Ovary (tissue), 9 donors: ENCODE results near the gene SLC39A11. TPM values are rescaled to one million over a fixed set of nuclear protein-coding genes. Genes with fewer than 3 reads are reported as not detected.

ENCODE experiments used
- DNase-seq, 5 donors: peaks; one replicate each; pipeline ENCODE4 v3.0.0-alpha.2; 2019 to 2020
- H3K27ac ChIP-seq, 2 donors: fragments of 200-600 bp; one replicate each; pipeline versions ENCODE4 v1.5.1 to v1.8.0; 2019 to 2022
- H3K27me3 ChIP-seq: fragments of 200-600 bp; one replicate; pipeline ENCODE4 v1.8.0; 2022
- H3K36me3 ChIP-seq: fragments of 200-600 bp; sonication (generic); one replicate; pipeline ENCODE4 v1.5.1; 2019
- H3K4me1 ChIP-seq: one replicate; pipeline ENCODE4 v1.8.1; 2013; ENCODE audit warnings: mild to moderate bottlenecking, moderate library complexity; ENCODE audit not compliant: insufficient read depth
- H3K4me3 ChIP-seq: fragments of 200-600 bp; sonication (generic); one replicate; pipeline ENCODE4 v1.5.1; 2017
- H3K9me3 ChIP-seq, 2 donors: fragments of 200-600 bp in 1 of 2; sonication (generic) in 1 of 2; one replicate each; pipeline versions ENCODE4 v1.5.1 to v1.8.1; 2013 to 2019; ENCODE audit warnings: mild to moderate bottlenecking in 1 of 2, moderate library complexity in 1 of 2
- EP300 ChIP-seq: sonication (generic); formaldehyde crosslinking; IDR thresholded peaks from one replicate; pipeline ENCODE4 v1.6.1; 2017; ENCODE audit warnings: antibody characterized with exemption
- POLR2A ChIP-seq: fragments of 450-650 bp; IDR thresholded peaks from one replicate; pipeline ENCODE4 v1.6.1; 2017; ENCODE audit warnings: antibody characterized with exemption, mild to moderate bottlenecking, moderate library complexity
- WGBS, 3 donors: extraction: QIAGEN DNeasy Blood & Tissue Kit in 1 of 3; methylation state at CpG; one replicate each; pipeline versions ENCODE4 v1.1.5 to v1.1.7; 2013 to 2017; 5-methylcytosine and 5-hydroxymethylcytosine counted together
- intact Hi-C, 4 donors: fragments of 100-400 bp; cut with DNase I; formaldehyde crosslinking; loops; one replicate each; pipeline versions ENCODE4 v1.11.0 to v1.15.1; 2022 to 2023
- polyA plus RNA-seq, 2 donors: library from polyadenylated mRNA; stranded (reverse); fragments of 200-250 nt in 1 of 2; fragments of 350-450 nt in 1 of 2; fragmentation: Illumina TruSeq in 1 of 2; extraction: RNeasy Lipid Tissue Mini Kit (QIAGEN cat#74804) in 1 of 2; gene quantifications; one replicate each; pipeline ENCODE4 v1.2.3, GENCODE V29; 2013 to 2014
- total RNA-seq, 7 donors: library from RNA; depleted of rRNA in 2 of 7; stranded (reverse); fragments of >200 nt in 2 of 7; fragmentation: NEBNext Ultra II Directional in 3 of 7; extraction: Animal tissue kit (Norgen Biotek cat#: 25700) in 3 of 7; gene quantifications; one replicate each; pipeline versions ENCODE4 v1.1.0 to v1.2.4, GENCODE V29; 2016 to 2023
- TF ChIP-seq, protein P1 (sequence below), 3 donors: fragments of 450-650 bp in 2 of 3; fragments of 200-600 bp in 1 of 3; IDR thresholded peaks; one replicate each; pipeline versions ENCODE4 v1.5.1 to v1.8.0; 2016 to 2022; ENCODE audit warnings: antibody characterized with exemption in 3 of 3, mild to moderate bottlenecking in 1 of 3
- donor health status: DM: no; HTN: no; CAD: no; lungs with moderate emphysema.
- donor health status: DM: no; HTN: no; CAD: no.
- donor health status: Bipolar disorder and iron deficiency.
- donor health status: DM: yes; HTN: yes; CAD: no.
- donor health status: DM: no; HTN: no; CAD: no.
- donor health status: DM: yes; HTN: yes; CAD: no.

Gene SLC39A11
- total and polyA plus RNA-seq, 9 donors, result 4.0 to 21.2 (median 10.1) TPM

DNA sequence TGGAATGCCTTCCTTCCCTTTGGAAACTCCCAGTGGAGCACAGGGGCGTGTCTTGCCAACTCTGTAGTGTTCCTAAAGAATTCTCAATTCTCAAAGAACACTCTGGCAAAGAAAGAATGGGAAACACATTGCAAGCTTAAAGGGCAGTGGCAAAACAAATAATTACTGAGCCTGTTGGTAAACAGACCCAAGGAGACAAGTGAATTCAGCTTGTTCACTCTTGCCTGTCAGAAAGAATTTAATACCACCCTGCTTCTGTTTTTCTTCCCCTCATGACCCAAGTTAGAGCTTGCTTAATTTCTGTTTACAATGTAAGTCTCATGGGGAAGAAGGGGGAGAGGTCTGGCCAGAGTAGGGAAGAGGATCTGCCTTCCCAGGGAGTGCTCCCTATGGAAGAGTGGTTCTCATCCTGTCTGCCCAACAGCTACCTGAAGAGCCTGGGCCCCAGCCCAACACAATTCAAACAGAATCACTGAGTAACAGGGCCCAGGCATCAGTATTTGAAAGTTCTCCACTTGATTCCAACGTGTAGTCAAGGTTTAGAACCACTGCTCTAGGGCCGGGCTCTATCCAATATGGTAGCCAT lies 386.0 kb downstream of the SLC39A11 start:
- Histone ChIP-seq H3K9me3 (no peaks in the 10 kb centered on the region), H3K4me3 (no peak overlapping the region), H3K27me3 (no peaks in the 10 kb centered on the region), H3K4me1 (no peaks in the 10 kb centered on the region), H3K36me3 (no peaks in the 10 kb centered on the region), H3K27ac (no peak overlapping the region)
- intact Hi-C loops, result no loop called here
- DNase-seq, result no peak
- WGBS, 3 donors, result 76 to 82% (median 79%) methylated on average over 3 of the region's 3 CpGs
- TF ChIP-seq EP300, result no peak
- TF ChIP-seq POLR2A, result no peak
- TF ChIP-seq, protein P1, sequence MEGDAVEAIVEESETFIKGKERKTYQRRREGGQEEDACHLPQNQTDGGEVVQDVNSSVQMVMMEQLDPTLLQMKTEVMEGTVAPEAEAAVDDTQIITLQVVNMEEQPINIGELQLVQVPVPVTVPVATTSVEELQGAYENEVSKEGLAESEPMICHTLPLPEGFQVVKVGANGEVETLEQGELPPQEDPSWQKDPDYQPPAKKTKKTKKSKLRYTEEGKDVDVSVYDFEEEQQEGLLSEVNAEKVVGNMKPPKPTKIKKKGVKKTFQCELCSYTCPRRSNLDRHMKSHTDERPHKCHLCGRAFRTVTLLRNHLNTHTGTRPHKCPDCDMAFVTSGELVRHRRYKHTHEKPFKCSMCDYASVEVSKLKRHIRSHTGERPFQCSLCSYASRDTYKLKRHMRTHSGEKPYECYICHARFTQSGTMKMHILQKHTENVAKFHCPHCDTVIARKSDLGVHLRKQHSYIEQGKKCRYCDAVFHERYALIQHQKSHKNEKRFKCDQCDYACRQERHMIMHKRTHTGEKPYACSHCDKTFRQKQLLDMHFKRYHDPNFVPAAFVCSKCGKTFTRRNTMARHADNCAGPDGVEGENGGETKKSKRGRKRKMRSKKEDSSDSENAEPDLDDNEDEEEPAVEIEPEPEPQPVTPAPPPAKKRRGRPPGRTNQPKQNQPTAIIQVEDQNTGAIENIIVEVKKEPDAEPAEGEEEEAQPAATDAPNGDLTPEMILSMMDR (IDR thresholded peaks at IDR 0.05), result no peak

- Histone ChIP-seq H3K27me3 (no peaks in the 10 kb centered on the region), H3K9me3 (no peaks in the 10 kb centered on the region), H3K4me1 (no peaks in the 10 kb centered on the region), H3K4me3 (no peak overlapping the region), H3K36me3 (no peaks in the 10 kb centered on the region), H3K27ac (no peak overlapping the region)
- WGBS, 3 donors, result 80 to 83% (median 82%) methylated on average over 5 of the region's 5 CpGs
- intact Hi-C loops, result no loop called here
- TF ChIP-seq EP300 (no peak), POLR2A (no peak)
- TF ChIP-seq, protein P1 (IDR thresholded peaks at IDR 0.05), result no peak
- no peak for DNase-seq
Observed at GRCh38 chr17:72705905-72706395, 386.5 kb downstream of the SLC39A11 start.

DNA sequence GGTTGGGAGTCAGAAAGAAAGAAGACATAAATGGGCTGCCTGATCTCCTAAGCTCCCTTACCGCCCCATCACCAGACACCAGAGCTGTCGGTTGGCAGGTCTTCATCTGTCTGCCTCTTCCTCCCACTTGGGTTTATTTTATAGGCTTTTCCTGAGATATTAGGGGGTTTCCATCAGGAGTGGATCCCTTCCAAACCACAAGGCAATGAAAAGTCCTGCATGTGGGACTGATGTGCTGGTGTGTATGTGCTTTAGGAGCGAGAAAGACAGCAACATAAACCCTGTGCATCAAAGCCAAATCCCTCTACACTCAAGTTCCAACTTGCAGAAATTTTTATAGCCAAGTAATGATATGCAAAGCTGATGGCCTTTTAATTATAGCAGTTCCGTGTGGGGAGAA lies 389.5 kb downstream of the SLC39A11 start:
- no peaks in the 10 kb centered on the region for H3K36me3 ChIP-seq

GRCh38 chr17:72702136-72702735 lies 390.3 kb downstream of the SLC39A11 start:
- DNase-seq, result no peak
- Histone ChIP-seq H3K36me3 (no peaks in the 10 kb centered on the region), H3K27me3 (no peaks in the 10 kb centered on the region), H3K9me3 (no peaks in the 10 kb centered on the region), H3K4me1 (no peaks in the 10 kb centered on the region), H3K27ac (no peak overlapping the region), H3K4me3 (no peak overlapping the region)
- WGBS, 3 donors, result 74 to 79% (median 77%) methylated on average over 6 of the region's 6 CpGs
- TF ChIP-seq EP300 (no peak), POLR2A (no peak)
- TF ChIP-seq, protein P1 (IDR thresholded peaks at IDR 0.05), result no peak
- intact Hi-C loops, result no loop called here

More for the DNA sequence above, 389.5 kb downstream of the SLC39A11 start:
- TF ChIP-seq POLR2A (no peak), EP300 (no peak)
- TF ChIP-seq, protein P1 (IDR thresholded peaks at IDR 0.05), result no peak
- no peaks in the 10 kb centered on the region for H3K4me1 ChIP-seq
- H3K27ac ChIP-seq, result no peak overlapping the region
- intact Hi-C loops, result no loop called here
- 56 to 70% (median 65%) methylated on average over 4 of the region's 4 CpGs for WGBS, 3 donors
- H3K27me3 ChIP-seq, result no peaks in the 10 kb centered on the region
- no peak for DNase-seq
- H3K4me3 ChIP-seq, result no peak overlapping the region
- no peaks in the 10 kb centered on the region for H3K9me3 ChIP-seq
